ENCODE measurements around the gene EPHA4.
A peak's percentile ranks its signal among the peaks of the same experiment; 100 is the strongest.

The EPHA4 gene

GRCh38 chr2:221431477-221431876 is 140.6 kb downstream of the EPHA4 start:
- DNase-seq = no peak

GRCh38 chr2:221429741-221430491 is 142.2 kb downstream of the EPHA4 start:
- DNase-seq = peak; percentile 5

- DNase-seq = no peak
Observed at GRCh38 chr2:221428896-221429295, 143.2 kb downstream of the EPHA4 start.

GRCh38 chr2:221426929-221427328 is 145.2 kb downstream of the EPHA4 start:
- DNase-seq = no peak

- no peak for DNase-seq
Observed at GRCh38 chr2:221425891-221426290, 146.2 kb downstream of the EPHA4 start.

- DNase-seq = no peak
Observed at GRCh38 chr2:221425353-221425752, 146.8 kb downstream of the EPHA4 start.

- DNase-seq = no peak
Observed at GRCh38 chr2:221423210-221423804, 148.8 kb downstream of the EPHA4 start.

GRCh38 chr2:221422516-221423209 is 149.4 kb downstream of the EPHA4 start:
- no peak for DNase-seq

GRCh38 chr2:221420245-221420644 is 151.9 kb downstream of the EPHA4 start:
- no peak for DNase-seq

- no peak for DNase-seq
Observed at GRCh38 chr2:221415789-221416188, 156.3 kb downstream of the EPHA4 start.

GRCh38 chr2:221412978-221413377 is 159.1 kb downstream of the EPHA4 start:
- DNase-seq = no peak

GRCh38 chr2:221410487-221410886 is 161.6 kb downstream of the EPHA4 start:
- DNase-seq = peak; percentile 70

- DNase-seq = no peak
Observed at GRCh38 chr2:221407765-221408164, 164.3 kb downstream of the EPHA4 start.

GRCh38 chr2:221405521-221405920 is 166.6 kb downstream of the EPHA4 start:
- DNase-seq = no peak

GRCh38 chr2:221402072-221402471 is 170.0 kb downstream of the EPHA4 start:
- no peak for DNase-seq

- DNase-seq = no peak
Observed at GRCh38 chr2:221400411-221400810, 171.7 kb downstream of the EPHA4 start.

GRCh38 chr2:221399183-221399582 is 172.9 kb downstream of the EPHA4 start:
- no peak for DNase-seq

- peak; percentile 43 for DNase-seq
Observed at GRCh38 chr2:221397187-221397586, 174.9 kb downstream of the EPHA4 start.

GRCh38 chr2:221392228-221392881 is 179.7 kb downstream of the EPHA4 start:
- DNase-seq = no peak

- no peak for DNase-seq
Observed at GRCh38 chr2:221390878-221391277, 181.2 kb downstream of the EPHA4 start.

- DNase-seq = no peak
Observed at GRCh38 chr2:221389904-221390303, 182.2 kb downstream of the EPHA4 start.

- no peak for DNase-seq
Observed at GRCh38 chr2:221389421-221389820, 182.7 kb downstream of the EPHA4 start.

GRCh38 chr2:221388891-221389290 is 183.2 kb downstream of the EPHA4 start:
- DNase-seq = no peak

GRCh38 chr2:221385716-221386115 is 186.4 kb downstream of the EPHA4 start:
- no peak for DNase-seq
